SK-N-MC (cell line): ENCODE results near the gene ZNF860.

ENCODE experiments used
- EZH2 ChIP-seq: fragments of 200-600 bp; sonication (generic); IDR thresholded peaks from one replicate; pipeline ENCODE4 v1.6.1; 2017; ENCODE audit warnings: antibody characterized with exemption
- FOXP2 ChIP-seq: optimal IDR thresholded peaks from 2 replicates; pipeline ENCODE3; 2011; ENCODE audit warnings: mild to moderate bottlenecking, moderate library complexity; ENCODE audit not compliant: insufficient read depth; ENCODE audit errors: extremely low read length, control extremely low read depth
- POLR2AphosphoS5 ChIP-seq: IDR thresholded peaks from 2 replicates; pipeline ENCODE4 v1.6.1; 2012; ENCODE audit warnings: mild to moderate bottlenecking, low read depth, low read length, borderline replicate concordance

DNA sequence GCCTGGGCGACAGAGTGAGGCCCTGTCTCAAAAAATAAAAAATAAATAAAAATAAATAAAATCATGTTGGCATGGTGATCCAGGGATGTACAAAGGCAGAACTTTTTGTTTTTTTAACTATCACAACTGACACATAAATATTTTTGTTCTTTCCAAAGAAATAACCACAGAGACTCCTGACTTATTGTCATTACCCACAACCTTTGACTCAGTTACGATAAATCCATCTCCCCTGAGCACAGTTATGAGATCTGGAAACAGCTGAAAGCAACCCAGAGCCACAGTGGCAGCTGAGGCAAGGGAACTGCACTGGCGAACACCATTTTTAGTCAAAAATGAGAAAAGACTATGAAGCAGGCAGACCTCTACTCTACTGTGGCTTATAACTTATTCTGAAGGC, 24.4 kb upstream of the ZNF860 start:
- no peak for TF ChIP-seq POLR2AphosphoS5
- no peak for TF ChIP-seq EZH2
- TF ChIP-seq FOXP2 = no peak
